SK-N-SH (cell line): ENCODE measurements around the gene RNF150. TPM values are rescaled to one million over a fixed set of nuclear protein-coding genes. Genes with fewer than 3 reads are reported as not detected.

Experiments used
- CTCF ChIA-PET: fragments of 300-600, 350-600 bp; formaldehyde crosslinking; extraction: SDS; loops from one replicate; lab custom pipeline; 2021; lab: Yijun Ruan, JAX
- POLR2A ChIA-PET: fragments of 350-600 bp; sonication (Branson Sonifier 250); formaldehyde crosslinking; extraction: SDS; loops from one replicate; lab custom pipeline; 2020; ENCODE audit warnings: antibody characterized with exemption, inconsistent platforms; lab: Yijun Ruan, JAX
- DNase-seq: peaks from one replicate; pipeline ENCODE4 v3.0.0; 2012
- H2AFZ ChIP-seq: fragments of 200-600 bp; sonication (generic); 2 replicates; pipeline ENCODE4 v1.8.1; 2016; ENCODE audit warnings: antibody characterized with exemption, mild to moderate bottlenecking, low read depth
- H3F3A ChIP-seq: fragments of 200-600 bp; sonication (generic); replicated peaks from 2 replicates; pipeline ENCODE3; 2016; ENCODE audit warnings: antibody characterized with exemption, mild to moderate bottlenecking; ENCODE audit not compliant: insufficient read depth
- H3K27ac ChIP-seq, 2 experiments: fragments of 200-500 bp in 1 of 2; fragments of 200-600 bp in 1 of 2; sonication (Bioruptor generic) in 1 of 2; sonication (generic), shearing (Covaris generic) in 1 of 2; 2 replicates each; pipeline versions ENCODE4 v1.5.1 to v1.6.1; 2014 to 2016; ENCODE audit warnings: low read depth in 2 of 2, inconsistent platforms in 1 of 2, low read length in 1 of 2, mild to moderate bottlenecking in 1 of 2, mixed read lengths in 1 of 2
- H3K27me3 ChIP-seq: fragments of 200-600 bp; sonication (generic), shearing (Covaris generic); 2 replicates; pipeline ENCODE4 v1.6.1; 2016; ENCODE audit warnings: mixed run types; ENCODE audit not compliant: insufficient read depth
- H3K36me3 ChIP-seq, 2 experiments: fragments of 200-500 bp in 1 of 2; fragments of 200-600 bp in 1 of 2; sonication (Bioruptor generic) in 1 of 2; sonication (generic) in 1 of 2; replicated peaks in 1 of 2; 2 replicates each; pipeline versions ENCODE3 to v1.5.1; 2014 to 2016; ENCODE audit warnings: low read length in 1 of 2, mild to moderate bottlenecking in 1 of 2; ENCODE audit not compliant: insufficient read depth in 2 of 2, control insufficient read depth in 1 of 2
- H3K4me1 ChIP-seq, 2 experiments: fragments of 200-500 bp in 1 of 2; fragments of 200-600 bp in 1 of 2; sonication (Bioruptor generic) in 1 of 2; sonication (generic), shearing (Covaris generic) in 1 of 2; 2 replicates each; pipeline versions ENCODE4 v1.5.1 to v1.6.1; 2014 to 2016; ENCODE audit warnings: low read depth in 1 of 2, low read length in 1 of 2, mixed run types in 1 of 2; ENCODE audit not compliant: insufficient read depth in 2 of 2, control insufficient read depth in 1 of 2
- H3K4me2 ChIP-seq: fragments of 200-600 bp; sonication (generic), shearing (Covaris generic); 2 replicates; pipeline ENCODE4 v1.6.1; 2017; ENCODE audit warnings: mixed run types
- H3K4me3 ChIP-seq, 2 experiments: fragments of 200-500 bp in 1 of 2; fragments of 200-600 bp in 1 of 2; sonication (Bioruptor generic) in 1 of 2; sonication (generic), shearing (Covaris generic) in 1 of 2; 2 replicates each; pipeline versions ENCODE4 v1.5.1 to v1.8.1; 2014 to 2016; ENCODE audit warnings: low read depth in 2 of 2, inconsistent platforms in 1 of 2, low read length in 1 of 2, mild to moderate bottlenecking in 1 of 2, mixed read lengths in 1 of 2, moderate library complexity in 1 of 2
- H3K79me2 ChIP-seq: fragments of 200-600 bp; sonication (generic); 2 replicates; pipeline ENCODE4 v1.8.1; 2017; ENCODE audit warnings: mild to moderate bottlenecking; ENCODE audit not compliant: insufficient read depth
- H3K9ac ChIP-seq: fragments of 200-600 bp; sonication (generic); 2 replicates; pipeline ENCODE4 v1.6.1; 2017; ENCODE audit warnings: mixed run types
- H3K9me2 ChIP-seq: fragments of 200-600 bp; sonication (generic); 2 replicates; pipeline ENCODE4 v1.6.1; 2017; ENCODE audit warnings: mixed run types
- H3K9me3 ChIP-seq: fragments of 200-600 bp; sonication (generic); 2 replicates; pipeline ENCODE4 v1.6.1; 2017; ENCODE audit warnings: mixed run types, mild to moderate bottlenecking, moderate library complexity
- H4K20me1 ChIP-seq: fragments of 200-600 bp; sonication (generic); 2 replicates; pipeline ENCODE4 v1.6.1; 2017; ENCODE audit warnings: mild to moderate bottlenecking, mixed run types; ENCODE audit not compliant: insufficient read depth
- CTCF ChIP-seq: fragments of 200-600 bp; sonication (generic); IDR thresholded peaks from 2 replicates; pipeline ENCODE4 v1.6.1; 2017; ENCODE audit warnings: antibody characterized with exemption, mild to moderate bottlenecking, moderate library complexity
- ELF1 ChIP-seq: IDR thresholded peaks from 2 replicates; pipeline ENCODE4 v1.4.0; 2012
- EZH2phosphoT487 ChIP-seq: fragments of 200-600 bp; sonication (generic); IDR thresholded peaks from 2 replicates; pipeline ENCODE4 v1.6.1; 2017; ENCODE audit warnings: low read depth, mixed run types, mild to moderate bottlenecking, antibody characterized with exemption, moderate library complexity, borderline replicate concordance
- FOXJ3 ChIP-seq: sonication (generic); formaldehyde crosslinking; IDR thresholded peaks from 2 replicates; pipeline ENCODE4 v1.5.1; 2020; ENCODE audit warnings: mild to moderate bottlenecking, missing genetic modification reagents
- GATA2 ChIP-seq: sonication (generic); formaldehyde crosslinking; IDR thresholded peaks from 2 replicates; pipeline ENCODE4 v1.5.0; 2020; ENCODE audit warnings: mild to moderate bottlenecking, missing genetic modification reagents
- JUND ChIP-seq: IDR thresholded peaks from 2 replicates; pipeline ENCODE4 v1.4.0; 2012
- NFIC ChIP-seq: IDR thresholded peaks from 2 replicates; pipeline ENCODE4 v1.4.0; 2012; ENCODE audit warnings: borderline replicate concordance
- RAD21 ChIP-seq: IDR thresholded peaks from 2 replicates; pipeline ENCODE4 v1.6.1; 2012; ENCODE audit warnings: mild to moderate bottlenecking, low read length
- RFX5 ChIP-seq: IDR thresholded peaks from 2 replicates; pipeline ENCODE4 v1.6.1; 2012; ENCODE audit warnings: mild to moderate bottlenecking, improper control_type of control experiment, low read length
- SMC3 ChIP-seq: IDR thresholded peaks from 2 replicates; pipeline ENCODE4 v1.6.1; 2012; ENCODE audit warnings: low read depth, low read length, improper control_type of control experiment
- YY1 ChIP-seq: IDR thresholded peaks from 2 replicates; pipeline ENCODE4 v1.4.0; 2012; ENCODE audit warnings: low read depth, mild to moderate bottlenecking
- WGBS: methylation state at CpG from one replicate; pipeline ENCODE4 v1.1.6; 2017; ENCODE audit warnings: low lambda C conversion rate; 5-methylcytosine and 5-hydroxymethylcytosine counted together
- polyA plus RNA-seq, 3 experiments: library from polyadenylated mRNA; depleted of rRNA; stranded (reverse); fragments of >200 nt; gene quantifications; 2 replicates each; pipeline ENCODE4 v1.2.3, GENCODE V29; 2012
- TF ChIP-seq, protein P1 (sequence below): IDR thresholded peaks from 2 replicates; pipeline ENCODE4 v1.4.0; 2012; ENCODE audit warnings: low read depth, borderline replicate concordance
- TF ChIP-seq, protein P2 (sequence below): IDR thresholded peaks from 2 replicates; pipeline ENCODE4; 2012

RNF150 gene
- polyA plus RNA-seq, 1 of the 3 experiments (the other 2 are of a cell fraction), result 5.8 TPM

- DNase-seq, result no peak
- Histone ChIP-seq H3K27me3 (no peaks in the 10 kb centered on the region), H3K4me3 (no peak overlapping the region), H3K4me2 (peak overlapping the region; percentile 7; the same call in 1 of the 2 replicates), H3K9ac (no peak overlapping the region), H3K9me3 (no peaks in the 10 kb centered on the region), H3K79me2 (peaks cover 100% of the 10 kb centered on the region), H3K9me2 (no peaks in the 10 kb centered on the region), H3K36me3 (no peaks in the 10 kb centered on the region), H4K20me1 (peaks cover 53% of the 10 kb centered on the region), H3F3A (peaks cover 4% of the 10 kb centered on the region), H3K4me1 (peaks cover 19 to 32% of the 10 kb centered on the region in 2 experiments; a peak in 3 of 4 replicates), H2AFZ (no peak overlapping the region), H3K27ac (no peak overlapping the region)
- ChIA-PET CTCF (interaction anchor here (1.2 kb wide), 1 partner anchor 222 kb away, joined by 4 read pairs; no protein-coding TSS in a partner anchor), POLR2A (no interaction called here)
- TF ChIP-seq ELF1 (no peak), RAD21 (no peak), FOXJ3 (CRISPR knock-in tag) (no peak), JUND (no peak), GATA2 (CRISPR knock-in tag) (no peak), YY1 (no peak), CTCF (no peak), EZH2phosphoT487 (no peak)
- TF ChIP-seq, protein P1, sequence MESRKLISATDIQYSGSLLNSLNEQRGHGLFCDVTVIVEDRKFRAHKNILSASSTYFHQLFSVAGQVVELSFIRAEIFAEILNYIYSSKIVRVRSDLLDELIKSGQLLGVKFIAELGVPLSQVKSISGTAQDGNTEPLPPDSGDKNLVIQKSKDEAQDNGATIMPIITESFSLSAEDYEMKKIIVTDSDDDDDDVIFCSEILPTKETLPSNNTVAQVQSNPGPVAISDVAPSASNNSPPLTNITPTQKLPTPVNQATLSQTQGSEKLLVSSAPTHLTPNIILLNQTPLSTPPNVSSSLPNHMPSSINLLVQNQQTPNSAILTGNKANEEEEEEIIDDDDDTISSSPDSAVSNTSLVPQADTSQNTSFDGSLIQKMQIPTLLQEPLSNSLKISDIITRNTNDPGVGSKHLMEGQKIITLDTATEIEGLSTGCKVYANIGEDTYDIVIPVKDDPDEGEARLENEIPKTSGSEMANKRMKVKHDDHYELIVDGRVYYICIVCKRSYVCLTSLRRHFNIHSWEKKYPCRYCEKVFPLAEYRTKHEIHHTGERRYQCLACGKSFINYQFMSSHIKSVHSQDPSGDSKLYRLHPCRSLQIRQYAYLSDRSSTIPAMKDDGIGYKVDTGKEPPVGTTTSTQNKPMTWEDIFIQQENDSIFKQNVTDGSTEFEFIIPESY, result no peak
- TF ChIP-seq, protein P2, sequence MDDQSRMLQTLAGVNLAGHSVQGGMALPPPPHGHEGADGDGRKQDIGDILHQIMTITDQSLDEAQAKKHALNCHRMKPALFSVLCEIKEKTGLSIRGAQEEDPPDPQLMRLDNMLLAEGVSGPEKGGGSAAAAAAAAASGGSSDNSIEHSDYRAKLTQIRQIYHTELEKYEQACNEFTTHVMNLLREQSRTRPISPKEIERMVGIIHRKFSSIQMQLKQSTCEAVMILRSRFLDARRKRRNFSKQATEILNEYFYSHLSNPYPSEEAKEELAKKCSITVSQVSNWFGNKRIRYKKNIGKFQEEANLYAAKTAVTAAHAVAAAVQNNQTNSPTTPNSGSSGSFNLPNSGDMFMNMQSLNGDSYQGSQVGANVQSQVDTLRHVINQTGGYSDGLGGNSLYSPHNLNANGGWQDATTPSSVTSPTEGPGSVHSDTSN, result no peak
- 74% methylated on average over 4 of the region's 4 CpGs for WGBS
Observed at GRCh38 chr4:141126769-141127168, 6.5 kb downstream of the RNF150 start.

DNA sequence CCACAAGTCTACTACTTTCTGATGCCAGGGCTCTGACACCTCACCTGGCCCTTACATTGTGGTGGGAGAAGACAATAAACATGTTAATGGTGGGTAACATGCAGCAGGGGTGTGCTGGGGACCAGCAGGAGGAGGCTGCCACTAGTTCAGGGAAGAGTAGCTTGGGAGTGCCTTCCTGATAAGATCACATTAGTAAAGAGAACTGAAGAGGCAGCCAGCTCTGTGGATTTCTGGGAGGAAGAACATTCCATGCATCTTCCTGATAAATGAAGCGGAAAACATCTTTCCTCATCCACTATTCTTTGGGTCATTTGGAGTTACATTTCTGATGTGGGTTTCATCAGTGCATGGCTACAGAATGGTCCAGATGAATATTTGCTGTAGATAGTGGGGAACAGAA lies 9.0 kb downstream of the RNF150 start:
- no peak overlapping the region for H3K4me3 ChIP-seq
- H3K27ac ChIP-seq, result no peak overlapping the region
- H3K4me2 ChIP-seq, result no peak overlapping the region
- H2AFZ ChIP-seq, result no peak overlapping the region
- H3K27me3 ChIP-seq, result no peaks in the 10 kb centered on the region
- H3K9ac ChIP-seq, result no peak overlapping the region
- peaks cover 38% of the 10 kb centered on the region for H4K20me1 ChIP-seq
- CTCF ChIA-PET, result interaction anchor here (1.5 kb wide), 1 partner anchor 9 kb away, joined by 3 read pairs; no protein-coding TSS in a partner anchor
- no peaks in the 10 kb centered on the region for H3K36me3 ChIP-seq
- TF ChIP-seq NFIC (no peak), SMC3 (no peak), RFX5 (no peak), CTCF (no peak)
- TF ChIP-seq, protein P1, result no peak
- POLR2A ChIA-PET, result no interaction called here
- WGBS, result 94% methylated on average over 1 of the region's 1 CpG
- DNase-seq, result no peak
- no peaks in the 10 kb centered on the region for H3K9me2 ChIP-seq
- peaks cover 4% of the 10 kb centered on the region for H3F3A ChIP-seq
- H3K4me1 ChIP-seq, result peaks cover 19 to 46% of the 10 kb centered on the region in 2 experiments; a peak in 3 of 4 replicates
- peaks cover 100% of the 10 kb centered on the region for H3K79me2 ChIP-seq
- H3K9me3 ChIP-seq, result no peaks in the 10 kb centered on the region
